GM12878 (cell line): ENCODE data around the gene SAMSN1. TPM values are rescaled to one million over a fixed set of nuclear protein-coding genes. Genes with fewer than 3 reads are reported as not detected.

Source experiments
- ATAC-seq: fragments of 200-7000 bp; cut with Tn5 transposase; 3 replicates; pipeline ENCODE4 v1.9.1; 2020; ENCODE audit warnings: mild to moderate bottlenecking, moderate library complexity
- BruUV-seq: library from RNA; stranded (reverse); fragments of 400-500 nt; replicated peaks from 2 replicates; lab custom pipeline; 2021; lab: Mats Ljungman, UMichigan
- CTCF ChIA-PET: fragments of 300-600 bp; sonication (Branson Sonifier 250); formaldehyde crosslinking; extraction: SDS; loops from one replicate; lab custom pipeline; 2021; ENCODE audit warnings: inconsistent platforms; lab: Yijun Ruan, JAX
- POLR2A ChIA-PET: fragments of 350-600 bp; formaldehyde crosslinking; extraction: SDS; loops from one replicate; lab custom pipeline; 2021; ENCODE audit warnings: inconsistent platforms; lab: Charles Lee
- RAD21 ChIA-PET: fragments of 300-600 bp; sonication (Branson Sonifier 250); formaldehyde crosslinking; loops from one replicate; lab custom pipeline; 2023; ENCODE audit warnings: antibody characterized with exemption; ENCODE audit not compliant: unreplicated experiment; lab: Charles Lee
- SMC1A ChIA-PET: fragments of 300-600 bp; sonication (Branson Sonifier 250); formaldehyde crosslinking; loops from one replicate; lab custom pipeline; 2023; ENCODE audit not compliant: unreplicated experiment, uncharacterized antibody; lab: Charles Lee
- DNase-seq: peaks from one replicate; pipeline ENCODE4 v3.0.0-alpha.2; 2011; ENCODE audit warnings: low read depth, low spot score
- FAIRE-seq: peaks from 3 replicates; lab custom pipeline; 2011; peaks lifted over from hg19 to GRCh38; lab: Jason Lieb, UNC
- H2AFZ ChIP-seq: 2 replicates; pipeline ENCODE4 v1.6.0; 2011; ENCODE audit warnings: low read depth, low read length, control low read depth; ENCODE audit not compliant: control insufficient read depth
- H3K27ac ChIP-seq: 2 replicates; pipeline ENCODE4 v1.5.1; 2011; ENCODE audit warnings: control low read depth; ENCODE audit not compliant: control insufficient read depth, insufficient read depth
- H3K27me3 ChIP-seq, 2 experiments: replicated peaks in 1 of 2; 2 replicates each; pipeline versions ENCODE4 v1.6.0 to v1.6.1; 2011; ENCODE audit warnings: low read length in 1 of 2; ENCODE audit not compliant: control insufficient read depth in 2 of 2, insufficient read depth in 2 of 2
- H3K36me3 ChIP-seq, 2 experiments: 2 replicates each; pipeline ENCODE4 v1.5.1; 2011; ENCODE audit warnings: low read length in 1 of 2; ENCODE audit not compliant: control insufficient read depth in 2 of 2, insufficient read depth in 2 of 2
- H3K4me1 ChIP-seq: 2 replicates; pipeline ENCODE4 v1.6.1; 2011; ENCODE audit warnings: mild to moderate bottlenecking, low read length, moderate library complexity, mixed read lengths; ENCODE audit not compliant: control insufficient read depth, insufficient read depth
- H3K4me2 ChIP-seq: 2 replicates; pipeline ENCODE4 v1.6.0; 2011; ENCODE audit warnings: control low read depth; ENCODE audit not compliant: control insufficient read depth, insufficient read depth
- H3K4me3 ChIP-seq: fragments of 200-600 bp; sonication (generic); 2 replicates; pipeline ENCODE4 v1.5.1; 2016
- H3K79me2 ChIP-seq: 2 replicates; pipeline ENCODE4 v1.6.0; 2011; ENCODE audit warnings: low read length; ENCODE audit not compliant: control insufficient read depth, insufficient read depth
- H3K9ac ChIP-seq: 2 replicates; pipeline ENCODE4 v1.8.0; 2011; ENCODE audit warnings: low read length, control low read depth, mixed read lengths; ENCODE audit not compliant: control insufficient read depth, insufficient read depth
- H3K9me3 ChIP-seq: replicated peaks from 3 replicates; pipeline ENCODE4 v1.5.1; 2011; ENCODE audit warnings: mild to moderate bottlenecking, low read length; ENCODE audit not compliant: control insufficient read depth, insufficient read depth
- H4K20me1 ChIP-seq: 2 replicates; pipeline ENCODE4 v1.6.0; 2011; ENCODE audit not compliant: control insufficient read depth, insufficient read depth
- JUND ChIP-seq: IDR thresholded peaks from 2 replicates; pipeline ENCODE4 v1.6.1; 2012; ENCODE audit warnings: low read depth, mild to moderate bottlenecking, low read length, improper control_type of control experiment, moderate library complexity
- KAT2A ChIP-seq: conservative IDR thresholded peaks from 2 replicates; pipeline ENCODE4 v1.6.1; 2011; ENCODE audit warnings: low read depth, low read length; ENCODE audit not compliant: control insufficient read depth
- MEF2A ChIP-seq: IDR thresholded peaks from 2 replicates; pipeline ENCODE4 v1.6.1; 2011; ENCODE audit warnings: low read depth, mild to moderate bottlenecking, low read length, moderate library complexity; ENCODE audit not compliant: insufficient read depth
- MTA2 ChIP-seq: fragments of 450-650 bp; IDR thresholded peaks from 2 replicates; pipeline ENCODE4 v1.6.1; 2016; ENCODE audit warnings: low read depth, mild to moderate bottlenecking, moderate library complexity
- MTA3 ChIP-seq: IDR thresholded peaks from 2 replicates; pipeline ENCODE4 v1.6.1; 2012; ENCODE audit warnings: low read length, inconsistent platforms, borderline replicate concordance
- MXI1 ChIP-seq: fragments of 150-350 bp; IDR thresholded peaks from 2 replicates; pipeline ENCODE4 v1.6.1; 2011; ENCODE audit warnings: low read depth, mild to moderate bottlenecking, inconsistent platforms, low read length, improper control_type of control experiment
- NFXL1 ChIP-seq: fragments of 450-650 bp; IDR thresholded peaks from 2 replicates; pipeline ENCODE4 v1.6.1; 2017; ENCODE audit warnings: antibody characterized with exemption, mild to moderate bottlenecking, borderline replicate concordance
- NR2F1 ChIP-seq: fragments of 450-650 bp; conservative IDR thresholded peaks from 2 replicates; pipeline ENCODE4 v1.6.1; 2017; ENCODE audit warnings: mild to moderate bottlenecking
- PAX8 ChIP-seq: fragments of 450-650 bp; IDR thresholded peaks from 2 replicates; pipeline ENCODE4 v1.6.1; 2017; ENCODE audit warnings: mild to moderate bottlenecking, moderate library complexity
- POLR2AphosphoS5 ChIP-seq: IDR thresholded peaks from 2 replicates; pipeline ENCODE4 v1.6.1; 2011; ENCODE audit warnings: mild to moderate bottlenecking, low read length, inconsistent platforms
- RCOR1 ChIP-seq: conservative IDR thresholded peaks from 2 replicates; pipeline ENCODE4 v1.6.1; 2012; ENCODE audit warnings: low read depth, low read length, improper control_type of control experiment
- RFX5 ChIP-seq: IDR thresholded peaks from 2 replicates; pipeline ENCODE4 v1.6.1; 2011; ENCODE audit warnings: low read depth, low read length, improper control_type of control experiment
- TCF3 ChIP-seq: IDR thresholded peaks from 2 replicates; pipeline ENCODE4 v1.6.1; 2012; ENCODE audit warnings: low read depth, mild to moderate bottlenecking, low read length, borderline replicate concordance; ENCODE audit not compliant: insufficient read depth
- WGBS: methylation state at CpG from one replicate; pipeline ENCODE4 v1.1.6; 2016; ENCODE audit warnings: low lambda C conversion rate; ENCODE audit not compliant: insufficient replicate concordance, insufficient coverage; ENCODE audit errors: missing lambda C conversion rate; 5-methylcytosine and 5-hydroxymethylcytosine counted together
- in situ Hi-C: fragments of 300-500 bp; cut with MboI; formaldehyde crosslinking; loops from 9 replicates; pipeline ENCODE4 v1.14.3; 2018; ENCODE audit warnings: mixed read lengths
- intact Hi-C: fragments of 100-400 bp; cut with micrococcal nuclease; formaldehyde crosslinking; loops from one replicate; pipeline ENCODE4 v1.14.2; 2022; ENCODE audit not compliant: unreplicated experiment
- polyA plus RNA-seq, 11 experiments: library from polyadenylated mRNA; depleted of rRNA in 4 of 11; unstranded in 6 of 11; stranded (reverse) in 5 of 11; fragments of >200 nt; fragmentation: Nextera tagmentation in 4 of 11; fragmentation: Illumina TruSeq in 1 of 11; extraction: Ambion mirVana in 4 of 11; extraction: Trizol in 1 of 11; gene quantifications; 1 replicate in 1 of 11; 2 replicates in 10 of 11; pipeline versions ENCODE4 v1.2.1 to v1.2.3, GENCODE V29; 2011 to 2016; ENCODE audit warnings: inconsistent platforms in 2 of 11, missing spikeins in 2 of 11, low read depth in 1 of 11
- total RNA-seq, 4 experiments: library from RNA; depleted of rRNA in 3 of 4; stranded (reverse); fragments of >200 nt in 3 of 4; fragmentation: Illumina TruSeq in 1 of 4; extraction: Trizol in 1 of 4; gene quantifications; 2 replicates each; pipeline versions ENCODE4 v1.2.1 to v1.2.3, GENCODE V29; 2013 to 2021
- TF ChIP-seq, protein P1 (sequence below): fragments of 150-350 bp; IDR thresholded peaks from 2 replicates; pipeline ENCODE4 v1.6.1; 2014; ENCODE audit warnings: mild to moderate bottlenecking, low read depth, low read length
- TF ChIP-seq, protein P2 (sequence below): IDR thresholded peaks from 2 replicates; pipeline ENCODE4 v1.6.1; 2012; ENCODE audit warnings: improper control_type of control experiment, low read depth, low read length; ENCODE audit not compliant: insufficient replicate concordance
- TF ChIP-seq, protein P3 (sequence below): fragments of 450-650 bp; IDR thresholded peaks from 2 replicates; pipeline ENCODE4 v1.6.1; 2017; ENCODE audit warnings: borderline replicate concordance

The SAMSN1 gene
- total and polyA plus RNA-seq, 10 of the 15 experiments (the other 5 are each of a cell fraction or from before 2014, with no cell fraction given): 23.2 to 102 (median 44.9) TPM

DNA sequence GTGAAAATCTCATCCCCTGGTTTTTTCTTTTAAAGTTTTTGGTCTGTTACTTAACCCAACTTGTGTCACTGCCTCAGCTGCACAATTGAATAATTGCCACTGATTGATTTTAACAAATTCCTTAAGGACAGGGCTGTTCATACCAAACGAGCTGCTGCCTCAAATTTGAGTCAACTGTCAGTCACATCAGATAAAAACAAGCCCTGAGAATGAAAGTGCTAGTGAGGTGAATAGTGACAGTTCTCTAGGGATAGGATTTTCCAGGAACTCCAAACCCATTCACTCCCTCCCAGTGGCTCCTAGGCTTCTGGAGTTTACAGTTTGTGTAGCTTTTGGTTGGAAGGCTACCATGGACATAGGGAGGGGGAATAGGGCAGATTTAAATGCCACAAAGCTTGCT, 79.4 kb downstream of the SAMSN1 start (continued):
- TF ChIP-seq POLR2AphosphoS5 (no peak), KAT2A (no peak)
- TF ChIP-seq, protein P1, sequence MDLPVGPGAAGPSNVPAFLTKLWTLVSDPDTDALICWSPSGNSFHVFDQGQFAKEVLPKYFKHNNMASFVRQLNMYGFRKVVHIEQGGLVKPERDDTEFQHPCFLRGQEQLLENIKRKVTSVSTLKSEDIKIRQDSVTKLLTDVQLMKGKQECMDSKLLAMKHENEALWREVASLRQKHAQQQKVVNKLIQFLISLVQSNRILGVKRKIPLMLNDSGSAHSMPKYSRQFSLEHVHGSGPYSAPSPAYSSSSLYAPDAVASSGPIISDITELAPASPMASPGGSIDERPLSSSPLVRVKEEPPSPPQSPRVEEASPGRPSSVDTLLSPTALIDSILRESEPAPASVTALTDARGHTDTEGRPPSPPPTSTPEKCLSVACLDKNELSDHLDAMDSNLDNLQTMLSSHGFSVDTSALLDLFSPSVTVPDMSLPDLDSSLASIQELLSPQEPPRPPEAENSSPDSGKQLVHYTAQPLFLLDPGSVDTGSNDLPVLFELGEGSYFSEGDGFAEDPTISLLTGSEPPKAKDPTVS: no peak

GRCh38 chr21:14457762-14458161, 88.4 kb downstream of the SAMSN1 start:
- H3K79me2 ChIP-seq: no peaks in the 10 kb centered on the region; the same call in 1 of the 2 replicates
- ChIA-PET RAD21 (interaction anchor here (1.1 to 1.7 kb wide), 2 partner anchors 75 to 230 kb away, joined by 4 to 8 read pairs; no protein-coding TSS in a partner anchor), SMC1A (interaction anchor here (1.0 to 2.5 kb wide), 7 partner anchors 11 to 419 kb away, joined by 3 to 8 read pairs (median 3); no protein-coding TSS in a partner anchor), POLR2A (interaction anchor here (0.7 kb wide), 1 partner anchor 354 kb away, joined by 3 read pairs; no protein-coding TSS in a partner anchor), CTCF (interaction anchor here (1.1 to 1.3 kb wide), 2 partner anchors 10 to 212 kb away, joined by 3 to 4 read pairs; no protein-coding TSS in a partner anchor)
- no peaks in the 10 kb centered on the region for H4K20me1 ChIP-seq
- BruUV-seq: no TSS peak
- no peak overlapping the region for H3K4me3 ChIP-seq
- WGBS: 69% methylated on average over 3 of the region's 3 CpGs
- ATAC-seq (no peak), DNase-seq (no peak), FAIRE-seq (no peak)
- no peaks in the 10 kb centered on the region for H3K27me3 ChIP-seq
- no peak overlapping the region for H3K27ac ChIP-seq
- H3K36me3 ChIP-seq: no peaks in the 10 kb centered on the region
- H2AFZ ChIP-seq: no peak overlapping the region
- H3K9me3 ChIP-seq: no peaks in the 10 kb centered on the region
- H3K9ac ChIP-seq: no peak overlapping the region
- intact Hi-C loops (no loop called here), in situ Hi-C loops (no loop called here)
- H3K4me1 ChIP-seq: peaks cover 18% of the 10 kb centered on the region
- no peak overlapping the region for H3K4me2 ChIP-seq
- TF ChIP-seq RCOR1 (no peak), MEF2A (no peak), NR2F1 (no peak), PAX8 (no peak), MTA3 (no peak), NFXL1 (no peak), MTA2 (no peak), TCF3 (no peak), MXI1 (no peak), JUND (no peak), RFX5 (no peak)
- TF ChIP-seq, protein P2, sequence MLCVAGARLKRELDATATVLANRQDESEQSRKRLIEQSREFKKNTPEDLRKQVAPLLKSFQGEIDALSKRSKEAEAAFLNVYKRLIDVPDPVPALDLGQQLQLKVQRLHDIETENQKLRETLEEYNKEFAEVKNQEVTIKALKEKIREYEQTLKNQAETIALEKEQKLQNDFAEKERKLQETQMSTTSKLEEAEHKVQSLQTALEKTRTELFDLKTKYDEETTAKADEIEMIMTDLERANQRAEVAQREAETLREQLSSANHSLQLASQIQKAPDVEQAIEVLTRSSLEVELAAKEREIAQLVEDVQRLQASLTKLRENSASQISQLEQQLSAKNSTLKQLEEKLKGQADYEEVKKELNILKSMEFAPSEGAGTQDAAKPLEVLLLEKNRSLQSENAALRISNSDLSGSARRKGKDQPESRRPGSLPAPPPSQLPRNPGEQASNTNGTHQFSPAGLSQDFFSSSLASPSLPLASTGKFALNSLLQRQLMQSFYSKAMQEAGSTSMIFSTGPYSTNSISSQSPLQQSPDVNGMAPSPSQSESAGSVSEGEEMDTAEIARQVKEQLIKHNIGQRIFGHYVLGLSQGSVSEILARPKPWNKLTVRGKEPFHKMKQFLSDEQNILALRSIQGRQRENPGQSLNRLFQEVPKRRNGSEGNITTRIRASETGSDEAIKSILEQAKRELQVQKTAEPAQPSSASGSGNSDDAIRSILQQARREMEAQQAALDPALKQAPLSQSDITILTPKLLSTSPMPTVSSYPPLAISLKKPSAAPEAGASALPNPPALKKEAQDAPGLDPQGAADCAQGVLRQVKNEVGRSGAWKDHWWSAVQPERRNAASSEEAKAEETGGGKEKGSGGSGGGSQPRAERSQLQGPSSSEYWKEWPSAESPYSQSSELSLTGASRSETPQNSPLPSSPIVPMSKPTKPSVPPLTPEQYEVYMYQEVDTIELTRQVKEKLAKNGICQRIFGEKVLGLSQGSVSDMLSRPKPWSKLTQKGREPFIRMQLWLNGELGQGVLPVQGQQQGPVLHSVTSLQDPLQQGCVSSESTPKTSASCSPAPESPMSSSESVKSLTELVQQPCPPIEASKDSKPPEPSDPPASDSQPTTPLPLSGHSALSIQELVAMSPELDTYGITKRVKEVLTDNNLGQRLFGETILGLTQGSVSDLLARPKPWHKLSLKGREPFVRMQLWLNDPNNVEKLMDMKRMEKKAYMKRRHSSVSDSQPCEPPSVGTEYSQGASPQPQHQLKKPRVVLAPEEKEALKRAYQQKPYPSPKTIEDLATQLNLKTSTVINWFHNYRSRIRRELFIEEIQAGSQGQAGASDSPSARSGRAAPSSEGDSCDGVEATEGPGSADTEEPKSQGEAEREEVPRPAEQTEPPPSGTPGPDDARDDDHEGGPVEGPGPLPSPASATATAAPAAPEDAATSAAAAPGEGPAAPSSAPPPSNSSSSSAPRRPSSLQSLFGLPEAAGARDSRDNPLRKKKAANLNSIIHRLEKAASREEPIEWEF: no peak
- TF ChIP-seq, protein P3, sequence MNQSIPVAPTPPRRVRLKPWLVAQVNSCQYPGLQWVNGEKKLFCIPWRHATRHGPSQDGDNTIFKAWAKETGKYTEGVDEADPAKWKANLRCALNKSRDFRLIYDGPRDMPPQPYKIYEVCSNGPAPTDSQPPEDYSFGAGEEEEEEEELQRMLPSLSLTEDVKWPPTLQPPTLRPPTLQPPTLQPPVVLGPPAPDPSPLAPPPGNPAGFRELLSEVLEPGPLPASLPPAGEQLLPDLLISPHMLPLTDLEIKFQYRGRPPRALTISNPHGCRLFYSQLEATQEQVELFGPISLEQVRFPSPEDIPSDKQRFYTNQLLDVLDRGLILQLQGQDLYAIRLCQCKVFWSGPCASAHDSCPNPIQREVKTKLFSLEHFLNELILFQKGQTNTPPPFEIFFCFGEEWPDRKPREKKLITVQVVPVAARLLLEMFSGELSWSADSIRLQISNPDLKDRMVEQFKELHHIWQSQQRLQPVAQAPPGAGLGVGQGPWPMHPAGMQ: no peak
